Measurements from ENCODE around the gene MDFIC2.

GRCh38 chr3:70309591-70309990 lies 2.8 kb downstream of the MDFIC2 start:
- TF ChIP-seq, protein P1, sequence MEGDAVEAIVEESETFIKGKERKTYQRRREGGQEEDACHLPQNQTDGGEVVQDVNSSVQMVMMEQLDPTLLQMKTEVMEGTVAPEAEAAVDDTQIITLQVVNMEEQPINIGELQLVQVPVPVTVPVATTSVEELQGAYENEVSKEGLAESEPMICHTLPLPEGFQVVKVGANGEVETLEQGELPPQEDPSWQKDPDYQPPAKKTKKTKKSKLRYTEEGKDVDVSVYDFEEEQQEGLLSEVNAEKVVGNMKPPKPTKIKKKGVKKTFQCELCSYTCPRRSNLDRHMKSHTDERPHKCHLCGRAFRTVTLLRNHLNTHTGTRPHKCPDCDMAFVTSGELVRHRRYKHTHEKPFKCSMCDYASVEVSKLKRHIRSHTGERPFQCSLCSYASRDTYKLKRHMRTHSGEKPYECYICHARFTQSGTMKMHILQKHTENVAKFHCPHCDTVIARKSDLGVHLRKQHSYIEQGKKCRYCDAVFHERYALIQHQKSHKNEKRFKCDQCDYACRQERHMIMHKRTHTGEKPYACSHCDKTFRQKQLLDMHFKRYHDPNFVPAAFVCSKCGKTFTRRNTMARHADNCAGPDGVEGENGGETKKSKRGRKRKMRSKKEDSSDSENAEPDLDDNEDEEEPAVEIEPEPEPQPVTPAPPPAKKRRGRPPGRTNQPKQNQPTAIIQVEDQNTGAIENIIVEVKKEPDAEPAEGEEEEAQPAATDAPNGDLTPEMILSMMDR (IDR thresholded peaks at IDR 0.05; ENCODE audit: low read length) = no peak
- TF ChIP-seq EZH2 (IDR thresholded peaks at IDR 0.05; ENCODE audit: borderline replicate concordance, low read length) = no peak
